Type B pancreatic cell (in vitro differentiated cells): ENCODE results near the gene SLC22A15. TPM values are rescaled to one million over a fixed set of nuclear protein-coding genes. Genes with fewer than 3 reads are reported as not detected.

Experiments used
- DNase-seq: peaks from one replicate; pipeline ENCODE4 v3.0.0; 2021; ENCODE audit warnings: mixed read lengths; ENCODE audit not compliant: unreplicated experiment; ENCODE audit errors: extremely low spot score
- H3K27ac Mint-ChIP-seq: 2 replicates; pipeline ENCODE4 v1.8.0; 2021; ENCODE audit warnings: mild to moderate bottlenecking, mixed read lengths
- H3K27me3 Mint-ChIP-seq: 2 replicates; pipeline ENCODE4 v1.8.0; 2021; ENCODE audit warnings: mixed read lengths
- H3K36me3 Mint-ChIP-seq: 2 replicates; pipeline ENCODE4 v1.8.0; 2021; ENCODE audit warnings: mixed read lengths
- H3K4me1 Mint-ChIP-seq: one replicate; pipeline ENCODE4 v1.8.0; 2021; ENCODE audit warnings: mixed read lengths; ENCODE audit not compliant: unreplicated experiment
- H3K4me3 Mint-ChIP-seq: 2 replicates; pipeline ENCODE4 v1.8.0; 2021; ENCODE audit warnings: mild to moderate bottlenecking, mixed read lengths
- H3K9me3 Mint-ChIP-seq: 2 replicates; pipeline ENCODE4 v1.8.0; 2021; ENCODE audit warnings: mixed read lengths
- CTCF ChIP-seq: fragments of 200-600 bp; sonication (generic); conservative IDR thresholded peaks from 2 replicates; pipeline ENCODE4 v1.5.0; 2021; ENCODE audit warnings: antibody characterized with exemption, mild to moderate bottlenecking
- total RNA-seq: library from RNA; stranded (reverse); gene quantifications from 2 replicates; pipeline ENCODE4 v1.2.1, GENCODE V29; 2021; ENCODE audit warnings: low replicate concordance

Gene SLC22A15
- total RNA-seq, 1 donor from 2014 or later: 3.9 TPM

DNA sequence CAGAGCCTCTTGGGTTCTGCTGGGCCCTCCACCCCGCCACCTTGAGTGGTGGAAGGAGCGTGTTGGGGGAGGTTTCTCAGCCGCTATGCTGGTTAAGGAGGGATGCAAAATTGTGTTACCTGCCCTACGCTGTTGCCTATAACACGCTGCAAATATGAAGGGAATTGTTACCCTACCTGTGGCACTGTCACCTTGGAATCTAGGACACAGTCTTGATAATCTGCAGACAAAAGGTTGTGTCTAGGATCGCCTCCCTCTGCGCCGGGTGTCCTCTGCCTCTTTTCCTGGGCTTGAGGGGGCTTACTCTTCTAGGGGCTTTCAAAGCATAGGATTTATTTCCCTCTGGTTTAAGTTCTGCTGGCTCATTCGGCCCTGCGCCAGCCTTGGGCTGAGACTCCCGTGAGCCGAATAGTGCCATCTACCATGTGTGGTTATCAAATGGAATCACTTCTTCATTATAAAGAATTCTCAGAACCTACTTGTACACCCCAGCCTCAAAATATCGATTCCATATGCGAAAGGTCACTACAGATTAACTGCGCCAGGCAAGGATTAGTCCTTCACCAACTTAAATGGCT, 697 bp downstream of the SLC22A15 start:
- TF ChIP-seq CTCF: no peak
- DNase-seq: no peak
- Mint-ChIP-seq H3K27ac (peak overlapping the region; percentile 78), H3K4me3 (peak overlapping the region; percentile 86), H3K4me1 (peaks cover 10% of the 10 kb centered on the region), H3K9me3 (no peaks in the 10 kb centered on the region), H3K36me3 (no peaks in the 10 kb centered on the region), H3K27me3 (peaks cover 13% of the 10 kb centered on the region)

DNA sequence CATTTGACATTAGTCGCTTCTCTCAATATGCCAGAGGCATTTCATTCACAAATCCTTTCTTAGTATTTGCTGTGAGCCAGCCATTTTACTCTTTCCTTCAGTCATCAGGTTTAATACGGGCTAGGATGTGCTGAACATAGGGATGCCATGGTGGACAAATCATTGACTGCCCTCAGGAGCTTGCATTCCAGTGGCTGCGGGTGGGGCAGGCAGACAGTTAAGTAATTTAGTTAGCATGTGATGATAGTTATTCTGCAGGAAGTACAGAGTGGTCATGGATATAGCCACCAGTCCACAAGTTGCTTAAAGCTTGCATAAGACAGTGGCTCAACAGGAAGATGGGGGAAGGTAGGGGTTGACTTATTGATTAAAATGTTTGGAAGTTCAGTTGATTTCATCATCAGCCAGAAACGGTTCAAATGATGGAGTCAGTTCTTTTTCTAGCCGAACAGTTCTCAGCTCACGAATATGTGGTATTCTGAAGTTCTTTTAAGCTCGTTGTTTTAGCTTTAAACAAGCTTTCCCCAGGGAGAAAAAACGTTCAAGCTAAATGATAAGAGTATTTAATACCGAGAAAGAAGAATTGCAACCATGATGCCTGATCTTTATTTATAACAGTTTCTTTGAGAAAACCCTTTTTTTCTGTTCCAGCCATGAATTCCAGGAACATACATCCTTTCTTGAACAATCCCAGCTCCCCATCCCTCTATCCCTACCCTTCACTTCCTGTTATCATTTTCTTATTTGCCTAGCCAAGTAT, 1.4 kb downstream of the SLC22A15 start:
- no peak for TF ChIP-seq CTCF
- Mint-ChIP-seq H3K27me3 (peaks cover 13% of the 10 kb centered on the region), H3K4me3 (peak overlapping the region; percentile 86), H3K36me3 (no peaks in the 10 kb centered on the region), H3K27ac (peak overlapping the region; percentile 78), H3K9me3 (no peaks in the 10 kb centered on the region), H3K4me1 (peaks cover 10% of the 10 kb centered on the region)
- DNase-seq: no peak

GRCh38 chr1:115978292-115978941, 2.1 kb downstream of the SLC22A15 start:
- H3K36me3 Mint-ChIP-seq: no peaks in the 10 kb centered on the region
- no peak for TF ChIP-seq CTCF

GRCh38 chr1:115980156-115980555, 3.8 kb downstream of the SLC22A15 start:
- Mint-ChIP-seq H3K4me1 (peaks cover 10% of the 10 kb centered on the region), H3K4me3 (no peak overlapping the region), H3K9me3 (no peaks in the 10 kb centered on the region), H3K27ac (no peak overlapping the region), H3K36me3 (peaks cover under 1% of the 10 kb centered on the region), H3K27me3 (peaks cover 13% of the 10 kb centered on the region)
- no peak for TF ChIP-seq CTCF
- DNase-seq: no peak

More at GRCh38 chr1:115978292-115978941, 2.1 kb downstream of the SLC22A15 start:
- peak overlapping the region; percentile 27 for H3K4me3 Mint-ChIP-seq
- no peak overlapping the region for H3K27ac Mint-ChIP-seq
- DNase-seq: no peak
- H3K9me3 Mint-ChIP-seq: no peaks in the 10 kb centered on the region
- H3K4me1 Mint-ChIP-seq: peaks cover 10% of the 10 kb centered on the region
- H3K27me3 Mint-ChIP-seq: peaks cover 13% of the 10 kb centered on the region

DNA sequence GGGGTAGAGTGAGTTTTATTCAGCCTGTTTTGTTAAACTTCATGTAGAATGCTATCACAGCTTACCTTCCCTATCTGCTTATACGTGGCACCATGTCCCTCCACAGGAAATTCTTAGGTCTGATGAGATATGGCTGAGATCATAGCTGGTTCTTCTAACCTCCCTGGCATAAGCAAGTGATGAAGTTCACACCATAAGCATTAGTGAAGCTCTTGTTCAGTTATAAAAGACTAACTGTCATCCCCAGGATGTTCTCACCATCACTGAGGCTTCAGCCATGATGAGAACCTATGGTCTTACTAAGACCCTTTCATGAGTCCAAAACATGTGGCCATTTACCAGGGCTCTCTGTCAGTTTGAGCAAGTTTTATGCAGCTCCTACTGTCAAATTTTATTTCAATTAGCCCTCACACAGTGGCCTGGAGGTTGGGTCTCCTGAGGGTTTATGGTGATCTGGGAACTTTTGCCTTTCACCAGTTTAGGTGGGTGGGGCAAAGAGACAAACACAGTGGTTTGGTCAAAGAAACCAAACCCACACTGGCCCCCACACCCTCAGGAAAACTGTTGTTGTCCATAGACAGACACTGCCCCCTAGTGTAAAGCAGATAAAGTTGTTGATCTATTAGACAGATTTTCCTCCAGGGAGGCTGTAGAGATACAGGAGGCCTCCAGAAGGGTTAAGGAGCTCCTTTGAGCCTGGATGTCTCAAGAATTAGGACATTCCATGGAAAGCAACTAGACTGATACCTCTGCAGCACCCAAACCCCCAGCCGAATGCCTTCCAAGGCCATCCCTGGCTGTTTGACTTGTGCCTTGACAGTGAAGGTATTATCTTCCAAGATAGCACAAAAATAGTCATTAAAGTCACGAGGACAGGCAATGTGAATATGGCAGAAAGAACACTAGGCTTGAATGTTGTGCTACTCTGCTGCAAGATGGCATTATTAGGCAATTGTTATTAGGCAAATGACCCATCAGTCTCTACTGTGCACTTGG, 5.0 kb downstream of the SLC22A15 start:
- Mint-ChIP-seq H3K9me3 (no peaks in the 10 kb centered on the region), H3K27ac (no peak overlapping the region), H3K4me3 (no peak overlapping the region), H3K27me3 (peaks cover 9% of the 10 kb centered on the region), H3K36me3 (peaks cover 3% of the 10 kb centered on the region), H3K4me1 (peaks cover 7% of the 10 kb centered on the region)
- TF ChIP-seq CTCF: peak; percentile 80
- no peak for DNase-seq
